GM10266 (cell line): ENCODE measurements around the gene PGLYRP2.

Source experiments
- DNase-seq: peaks from one replicate; pipeline ENCODE4 v3.0.0; 2012; ENCODE audit errors: extremely low spot score
- CTCF ChIP-seq: IDR thresholded peaks from 2 replicates; pipeline ENCODE4 v1.5.1; 2012; ENCODE audit warnings: mild to moderate bottlenecking, low read depth; ENCODE audit not compliant: control insufficient read depth, insufficient read depth; ENCODE audit errors: missing control alignments

PGLYRP2 gene

DNA sequence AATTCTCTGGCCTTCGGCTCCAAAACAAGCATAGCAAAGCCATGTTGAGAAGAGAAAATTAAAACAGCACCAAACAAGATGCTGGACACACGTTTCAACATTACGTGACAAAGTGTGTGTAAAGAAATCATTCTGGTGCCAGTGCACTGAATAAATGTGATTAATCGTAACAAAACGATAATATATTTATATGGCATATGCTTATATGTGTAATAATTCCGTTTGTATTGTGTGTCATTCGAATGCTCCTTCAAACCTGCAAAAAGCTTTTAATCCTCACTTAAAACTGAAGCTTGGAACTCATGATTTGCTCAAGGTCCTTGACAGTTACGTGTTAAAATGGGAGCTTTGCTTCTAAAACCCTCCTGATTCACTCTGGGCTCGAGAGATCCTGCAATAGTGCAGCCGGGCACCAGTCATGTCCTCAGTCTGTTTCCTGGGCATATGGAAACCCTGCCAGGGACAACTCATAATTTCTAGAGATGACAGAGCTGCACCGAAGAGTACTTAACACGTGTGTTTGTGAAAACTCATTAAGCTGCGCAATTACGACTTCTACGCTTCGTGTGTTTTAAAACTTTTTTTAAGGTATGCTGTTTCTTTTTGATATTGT is 59.8 kb downstream of the PGLYRP2 start:
- DNase-seq: no peak
- TF ChIP-seq CTCF: no peak
